ENCODE measurements around the gene TBX4.

TBX4 gene

GRCh38 chr17:61534414-61534813 is 82.2 kb downstream of the TBX4 start:
- no peak for ATAC-seq

Data from activated CD4-positive, CD25-positive, alpha-beta regulatory T cell treated with anti-CD3 and anti-CD28 coated beads, Interleukin-2, amount 50 U/mL, for 24 hours (primary cell).